Transverse colon (tissue), 3 donors: ENCODE results near the gene CIT.
"Not testable (repeated sequence)": the region's sequence is repeated elsewhere in the genome, so short reads cannot be mapped to it uniquely, and the experiment has no call there.

Experiments
- EP300 ChIP-seq: sonication (generic); formaldehyde crosslinking; IDR thresholded peaks from one replicate; pipeline ENCODE4 v1.6.1; 2017; ENCODE audit warnings: antibody characterized with exemption, low read depth
- TF ChIP-seq, protein P1 (sequence below), 5 experiments: fragments of 200-600 bp in 3 of 5; fragments of 450-650 bp in 2 of 5; sonication (generic) in 3 of 5; IDR thresholded peaks; 1 replicate in 2 of 5; 2 replicates in 3 of 5; pipeline ENCODE4 v1.5.1; 2016 to 2017; ENCODE audit warnings: antibody characterized with exemption in 5 of 5, inconsistent platforms in 3 of 5, mild to moderate bottlenecking in 2 of 5, moderate library complexity in 1 of 5

DNA sequence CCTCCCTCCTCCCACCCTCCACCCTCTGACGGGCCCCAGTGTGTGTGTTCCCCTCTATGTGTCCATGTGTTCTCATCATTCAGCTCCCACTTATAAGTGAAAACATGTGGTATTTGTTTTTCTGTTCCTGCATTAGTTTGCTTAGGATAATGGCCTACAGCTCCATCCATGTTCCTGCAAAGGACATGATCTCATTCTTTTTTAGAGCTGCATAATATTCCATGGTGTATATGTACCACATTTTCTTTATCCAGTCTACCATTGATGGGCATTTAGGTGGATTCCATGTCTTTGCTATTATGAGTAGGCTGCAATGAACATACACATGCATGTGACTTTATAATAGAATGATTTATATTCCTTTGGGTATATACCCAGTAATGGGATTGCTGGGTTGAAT is 170.7 kb downstream of the CIT start:
- TF ChIP-seq, protein P1, sequence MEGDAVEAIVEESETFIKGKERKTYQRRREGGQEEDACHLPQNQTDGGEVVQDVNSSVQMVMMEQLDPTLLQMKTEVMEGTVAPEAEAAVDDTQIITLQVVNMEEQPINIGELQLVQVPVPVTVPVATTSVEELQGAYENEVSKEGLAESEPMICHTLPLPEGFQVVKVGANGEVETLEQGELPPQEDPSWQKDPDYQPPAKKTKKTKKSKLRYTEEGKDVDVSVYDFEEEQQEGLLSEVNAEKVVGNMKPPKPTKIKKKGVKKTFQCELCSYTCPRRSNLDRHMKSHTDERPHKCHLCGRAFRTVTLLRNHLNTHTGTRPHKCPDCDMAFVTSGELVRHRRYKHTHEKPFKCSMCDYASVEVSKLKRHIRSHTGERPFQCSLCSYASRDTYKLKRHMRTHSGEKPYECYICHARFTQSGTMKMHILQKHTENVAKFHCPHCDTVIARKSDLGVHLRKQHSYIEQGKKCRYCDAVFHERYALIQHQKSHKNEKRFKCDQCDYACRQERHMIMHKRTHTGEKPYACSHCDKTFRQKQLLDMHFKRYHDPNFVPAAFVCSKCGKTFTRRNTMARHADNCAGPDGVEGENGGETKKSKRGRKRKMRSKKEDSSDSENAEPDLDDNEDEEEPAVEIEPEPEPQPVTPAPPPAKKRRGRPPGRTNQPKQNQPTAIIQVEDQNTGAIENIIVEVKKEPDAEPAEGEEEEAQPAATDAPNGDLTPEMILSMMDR (IDR thresholded peaks at IDR 0.05): not testable (repeated sequence)
- not testable (repeated sequence) for TF ChIP-seq EP300
